Cardiac muscle cell (in vitro differentiated cells and primary cell): ENCODE data around the gene NDFIP2. TPM values are rescaled to one million over a fixed set of nuclear protein-coding genes. Genes with fewer than 3 reads are reported as not detected.
A peak's percentile ranks its signal among the peaks of the same experiment; 100 is the strongest.

Experiments used
- DNase-seq, 2 donors: peaks; one replicate each; pipeline versions ENCODE4 v3.0.0 to v3.0.0-alpha.2; 2010 to 2017; ENCODE audit warnings: low read depth in 1 of 2, low spot score in 1 of 2
- H3K27ac ChIP-seq: fragments of 200-600 bp; sonication (generic); 2 replicates; pipeline ENCODE4 v1.5.1; 2016
- H3K27me3 ChIP-seq: fragments of 200-600 bp; sonication (generic); 2 replicates; pipeline ENCODE4 v1.6.0; 2016; ENCODE audit warnings: control low read depth
- H3K36me3 ChIP-seq: fragments of 200-600 bp; sonication (generic); 2 replicates; pipeline ENCODE4 v1.5.1; 2016; ENCODE audit warnings: control low read depth
- H3K4me1 ChIP-seq: fragments of 200-600 bp; sonication (generic); 2 replicates; pipeline ENCODE4 v1.8.1; 2017; ENCODE audit warnings: low read depth, mild to moderate bottlenecking, mixed run types
- H3K4me3 ChIP-seq: fragments of 200-600 bp; sonication (generic); 2 replicates; pipeline ENCODE4 v1.5.1; 2016; ENCODE audit warnings: mild to moderate bottlenecking
- H3K9me3 ChIP-seq: fragments of 200-600 bp; sonication (generic); 2 replicates; pipeline ENCODE4 v1.5.1; 2017; ENCODE audit warnings: low read depth, mild to moderate bottlenecking, control low read depth
- polyA plus RNA-seq: library from polyadenylated mRNA; unstranded; fragments of >200 nt; fragmentation: Nextera tagmentation; extraction: Ambion mirVana; gene quantifications from 2 replicates; pipeline ENCODE4 v1.2.1, GENCODE V29; 2016
- total RNA-seq: library from RNA; depleted of rRNA; stranded (reverse); fragments of >200 nt; gene quantifications from 2 replicates; pipeline ENCODE4 v1.2.3, GENCODE V29; 2016
- TF ChIP-seq, protein P1 (sequence below): IDR thresholded peaks from 2 replicates; pipeline ENCODE4 v1.5.1; 2012; ENCODE audit warnings: low read depth, mild to moderate bottlenecking, low read length

Gene NDFIP2
- total and polyA plus RNA-seq, 2 experiments from 2014 or later, result 26.8 to 37.3 TPM

DNA sequence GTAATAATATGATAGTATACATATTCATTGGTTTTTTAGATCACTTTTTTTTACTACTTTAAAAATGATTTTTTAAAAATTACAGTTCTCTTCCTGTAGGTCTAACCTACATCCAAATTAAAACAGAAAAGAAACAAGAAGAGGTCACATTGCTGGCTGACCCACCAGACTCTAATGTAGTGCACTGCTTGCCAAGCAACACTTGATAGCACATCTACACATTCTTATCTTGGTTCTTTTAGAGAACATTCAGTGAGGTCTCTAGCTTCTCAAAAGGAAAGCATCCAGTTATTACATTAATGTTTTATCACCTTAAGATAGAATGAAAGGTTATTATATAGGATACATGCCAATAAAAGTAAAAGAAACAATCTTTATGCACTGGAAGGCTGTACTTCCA is 35.6 kb downstream of the NDFIP2 start:
- no peak for DNase-seq
- H3K27me3 ChIP-seq, result no peaks in the 10 kb centered on the region
- TF ChIP-seq, protein P1, sequence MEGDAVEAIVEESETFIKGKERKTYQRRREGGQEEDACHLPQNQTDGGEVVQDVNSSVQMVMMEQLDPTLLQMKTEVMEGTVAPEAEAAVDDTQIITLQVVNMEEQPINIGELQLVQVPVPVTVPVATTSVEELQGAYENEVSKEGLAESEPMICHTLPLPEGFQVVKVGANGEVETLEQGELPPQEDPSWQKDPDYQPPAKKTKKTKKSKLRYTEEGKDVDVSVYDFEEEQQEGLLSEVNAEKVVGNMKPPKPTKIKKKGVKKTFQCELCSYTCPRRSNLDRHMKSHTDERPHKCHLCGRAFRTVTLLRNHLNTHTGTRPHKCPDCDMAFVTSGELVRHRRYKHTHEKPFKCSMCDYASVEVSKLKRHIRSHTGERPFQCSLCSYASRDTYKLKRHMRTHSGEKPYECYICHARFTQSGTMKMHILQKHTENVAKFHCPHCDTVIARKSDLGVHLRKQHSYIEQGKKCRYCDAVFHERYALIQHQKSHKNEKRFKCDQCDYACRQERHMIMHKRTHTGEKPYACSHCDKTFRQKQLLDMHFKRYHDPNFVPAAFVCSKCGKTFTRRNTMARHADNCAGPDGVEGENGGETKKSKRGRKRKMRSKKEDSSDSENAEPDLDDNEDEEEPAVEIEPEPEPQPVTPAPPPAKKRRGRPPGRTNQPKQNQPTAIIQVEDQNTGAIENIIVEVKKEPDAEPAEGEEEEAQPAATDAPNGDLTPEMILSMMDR, result no peak
- H3K36me3 ChIP-seq, result peaks cover 9% of the 10 kb centered on the region
- H3K27ac ChIP-seq, result no peak overlapping the region
- no peaks in the 10 kb centered on the region for H3K4me1 ChIP-seq
- no peaks in the 10 kb centered on the region for H3K9me3 ChIP-seq
- no peak overlapping the region for H3K4me3 ChIP-seq

DNA sequence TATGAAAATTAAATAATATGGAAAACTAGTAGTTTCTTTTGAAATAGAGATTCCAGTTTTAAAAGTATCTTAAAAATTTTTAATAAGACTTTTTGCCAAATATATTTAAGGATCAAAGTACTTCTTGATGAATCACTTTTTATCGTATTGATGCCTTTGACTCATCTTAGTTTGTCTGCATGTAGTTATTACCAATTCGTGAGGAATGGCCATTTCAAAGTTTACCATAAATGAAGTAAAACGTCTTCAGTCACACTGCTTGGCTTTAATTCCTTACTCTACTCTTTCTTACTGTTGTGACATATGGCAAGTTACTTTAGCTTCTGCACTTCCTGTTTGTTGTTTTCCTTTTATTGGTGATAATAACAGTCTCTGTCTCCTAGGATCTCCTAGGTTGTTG is 38.3 kb downstream of the NDFIP2 start:
- H3K4me1 ChIP-seq, result no peaks in the 10 kb centered on the region
- TF ChIP-seq, protein P1, result no peak
- H3K4me3 ChIP-seq, result no peak overlapping the region
- no peak for DNase-seq
- peaks cover 27% of the 10 kb centered on the region for H3K36me3 ChIP-seq
- no peaks in the 10 kb centered on the region for H3K9me3 ChIP-seq
- H3K27me3 ChIP-seq, result no peaks in the 10 kb centered on the region
- no peak overlapping the region for H3K27ac ChIP-seq

DNA sequence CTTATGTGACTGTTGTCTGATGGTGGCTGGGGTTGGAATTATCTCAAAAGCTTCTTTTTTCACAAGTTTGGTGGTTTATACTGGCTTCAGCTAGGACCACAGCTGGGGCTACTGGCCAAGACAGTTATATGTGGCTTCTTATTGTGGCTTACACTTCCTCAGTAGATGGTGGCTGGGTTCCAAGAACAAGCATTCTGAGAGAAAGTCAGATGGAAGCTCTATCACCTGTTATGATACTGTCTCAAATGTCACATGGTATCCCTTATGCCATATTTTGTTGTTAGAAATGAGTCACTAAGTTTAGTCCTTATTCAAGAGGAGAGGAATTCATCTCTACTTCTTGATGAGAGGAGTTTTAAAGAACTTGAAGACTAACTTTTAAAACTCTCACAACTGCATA is 41.6 kb downstream of the NDFIP2 start:
- peaks cover 4% of the 10 kb centered on the region for H3K4me1 ChIP-seq
- H3K9me3 ChIP-seq, result no peaks in the 10 kb centered on the region
- TF ChIP-seq, protein P1, result no peak
- H3K27me3 ChIP-seq, result no peaks in the 10 kb centered on the region
- peaks cover 29% of the 10 kb centered on the region for H3K36me3 ChIP-seq
- H3K4me3 ChIP-seq, result no peak overlapping the region
- no peak overlapping the region for H3K27ac ChIP-seq
- DNase-seq, result peak in 1 of 2 donors; percentile 71

DNA sequence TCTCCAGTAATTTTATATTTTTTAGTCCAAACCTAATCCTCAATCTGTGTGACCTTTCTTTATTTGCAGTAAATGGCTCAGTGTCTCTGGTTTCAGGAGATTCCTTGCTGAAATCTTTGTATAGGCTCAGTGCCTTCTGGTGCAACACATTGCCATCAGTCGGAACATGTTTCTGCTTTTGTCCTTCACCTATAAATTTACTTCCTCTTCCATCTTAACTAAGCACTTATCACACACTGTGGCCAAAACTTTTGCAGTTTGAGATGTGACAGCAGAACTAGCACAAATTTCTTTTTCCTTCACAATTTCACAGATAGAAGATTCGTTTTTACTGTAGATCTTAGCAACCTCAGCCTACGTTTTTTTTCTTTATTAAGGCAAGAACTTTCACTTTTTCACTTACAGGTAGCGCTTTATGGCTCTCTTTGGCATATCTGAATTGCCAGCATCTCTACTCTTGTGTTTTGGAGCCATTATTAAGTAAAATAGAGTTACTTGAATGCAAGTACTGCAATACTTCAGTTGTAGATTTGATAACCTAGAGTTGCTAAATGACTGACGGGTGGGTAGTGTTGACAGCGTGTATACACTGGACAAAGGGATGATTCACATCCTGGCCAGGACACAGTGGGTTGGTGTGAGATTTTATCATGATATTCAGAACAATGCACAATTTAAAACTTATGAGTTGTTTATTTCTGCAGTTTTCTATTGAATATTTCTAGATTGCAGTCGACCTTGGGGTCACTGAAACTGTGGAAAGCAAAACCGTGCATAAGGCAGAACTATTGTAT is 44.3 kb downstream of the NDFIP2 start:
- TF ChIP-seq, protein P1, result no peak
- peaks cover 29% of the 10 kb centered on the region for H3K36me3 ChIP-seq
- no peaks in the 10 kb centered on the region for H3K9me3 ChIP-seq
- DNase-seq, result peak in 1 of 2 donors; percentile 29
- H3K4me1 ChIP-seq, result peaks cover 4% of the 10 kb centered on the region
- no peak overlapping the region for H3K27ac ChIP-seq
- H3K27me3 ChIP-seq, result no peaks in the 10 kb centered on the region
- H3K4me3 ChIP-seq, result no peak overlapping the region

GRCh38 chr13:79527698-79528097 is 46.7 kb downstream of the NDFIP2 start:
- TF ChIP-seq, protein P1, result no peak
- H3K27ac ChIP-seq, result no peak overlapping the region
- no peaks in the 10 kb centered on the region for H3K27me3 ChIP-seq
- H3K9me3 ChIP-seq, result no peaks in the 10 kb centered on the region
- H3K4me1 ChIP-seq, result peaks cover 4% of the 10 kb centered on the region
- H3K4me3 ChIP-seq, result no peak overlapping the region
- DNase-seq, result no peak
- peaks cover 11% of the 10 kb centered on the region for H3K36me3 ChIP-seq
